Colonic mucosa (tissue), 4 donors: Measurements from ENCODE around the gene ECSCR. TPM values are rescaled to one million over a fixed set of nuclear protein-coding genes. Genes with fewer than 3 reads are reported as not detected.
"Not testable (repeated sequence)": the region's sequence is repeated elsewhere in the genome, so short reads cannot be mapped to it uniquely, and the experiment has no call there.

ENCODE experiments used
- DNase-seq: peaks from one replicate; pipeline ENCODE4 v3.0.0-alpha.2; 2020
- H3K27ac ChIP-seq: fragments of 200-600 bp; one replicate; pipeline ENCODE4 v1.8.0; 2021
- H3K27me3 ChIP-seq: fragments of 200-600 bp; one replicate; pipeline ENCODE4 v1.8.0; 2021
- H3K36me3 ChIP-seq: fragments of 200-600 bp; one replicate; pipeline ENCODE4 v1.8.0; 2021
- H3K4me1 ChIP-seq: fragments of 200-600 bp; one replicate; pipeline ENCODE4 v1.8.0; 2021; ENCODE audit warnings: mild to moderate bottlenecking
- H3K4me3 ChIP-seq: fragments of 200-600 bp; one replicate; pipeline ENCODE4 v1.8.0; 2021
- H3K9ac ChIP-seq, 2 donors: one replicate each; pipeline ENCODE4 v1.7.0; 2013; ENCODE audit warnings: control low read depth in 2 of 2, low read depth in 2 of 2, low read length in 2 of 2
- H3K9me3 ChIP-seq: fragments of 200-600 bp; one replicate; pipeline ENCODE4 v1.8.0; 2021
- CTCF ChIP-seq: fragments of 200-600 bp; IDR thresholded peaks from one replicate; pipeline ENCODE4 v1.8.0; 2022; ENCODE audit warnings: antibody characterized with exemption, mild to moderate bottlenecking
- intact Hi-C: fragments of 100-400 bp; cut with DNase I; formaldehyde crosslinking; loops from one replicate; pipeline ENCODE4 v1.14.1; 2022
- total RNA-seq, 2 donors: library from RNA; stranded (reverse); fragmentation: NEBNext Ultra II Directional in 1 of 2; extraction: Animal tissue kit (Norgen Biotek cat#: 25700) in 1 of 2; gene quantifications; one replicate each; pipeline ENCODE4 v1.2.1, GENCODE V29; 2021
- donor health status: healthy.
- donor health status: DM: no; HTN: no; CAD: no.
- donor health status: DM: no; HTN: no; CAD: no.

Gene ECSCR
- total RNA-seq, 2 donors from 2014 or later = 2.2 to 7.4 TPM

- no peak overlapping the region for H3K27ac ChIP-seq
Observed at GRCh38 chr5:139410993-139411828, 51.3 kb downstream of the ECSCR start.

GRCh38 chr5:139410121-139410992, 52.2 kb downstream of the ECSCR start:
- H3K36me3 ChIP-seq = no peaks in the 10 kb centered on the region
- no peak overlapping the region for H3K9ac ChIP-seq
- no peak overlapping the region for H3K4me3 ChIP-seq
- DNase-seq = no peak
- intact Hi-C loops = no loop called here
- H3K27me3 ChIP-seq = no peaks in the 10 kb centered on the region
- no peaks in the 10 kb centered on the region for H3K9me3 ChIP-seq
- H3K4me1 ChIP-seq = no peaks in the 10 kb centered on the region
- TF ChIP-seq CTCF = no peak
- no peak overlapping the region for H3K27ac ChIP-seq

More at GRCh38 chr5:139410993-139411828, 51.3 kb downstream of the ECSCR start:
- Histone ChIP-seq H3K4me3 (no peak overlapping the region), H3K27me3 (no peaks in the 10 kb centered on the region), H3K4me1 (no peaks in the 10 kb centered on the region), H3K36me3 (no peaks in the 10 kb centered on the region), H3K9ac (no peak overlapping the region), H3K9me3 (no peaks in the 10 kb centered on the region)
- intact Hi-C loops = no loop called here
- no peak for DNase-seq
- no peak for TF ChIP-seq CTCF

GRCh38 chr5:139409116-139409515, 53.4 kb downstream of the ECSCR start:
- H3K27ac ChIP-seq, H3K4me1 ChIP-seq, H3K9me3 ChIP-seq, H3K36me3 ChIP-seq, H3K9ac ChIP-seq, H3K27me3 ChIP-seq, intact Hi-C loops, H3K4me3 ChIP-seq, DNase-seq: not testable (repeated sequence)

GRCh38 chr5:139408191-139408590, 54.4 kb downstream of the ECSCR start:
- Histone ChIP-seq H3K27ac (no peak overlapping the region), H3K36me3 (no peaks in the 10 kb centered on the region), H3K27me3 (no peaks in the 10 kb centered on the region), H3K9me3 (no peaks in the 10 kb centered on the region), H3K9ac (no peak overlapping the region), H3K4me1 (no peaks in the 10 kb centered on the region), H3K4me3 (no peak overlapping the region)
- no peak for DNase-seq
- intact Hi-C loops = no loop called here
- no peak for TF ChIP-seq CTCF

GRCh38 chr5:139407517-139407916, 55.0 kb downstream of the ECSCR start:
- intact Hi-C loops = no loop called here

More at GRCh38 chr5:139407517-139407916, 55.0 kb downstream of the ECSCR start:
- Histone ChIP-seq H3K27me3 (no peaks in the 10 kb centered on the region), H3K27ac (no peak overlapping the region), H3K9ac (no peak overlapping the region), H3K4me1 (no peaks in the 10 kb centered on the region), H3K9me3 (no peaks in the 10 kb centered on the region), H3K4me3 (no peak overlapping the region), H3K36me3 (no peaks in the 10 kb centered on the region)
- DNase-seq = no peak
- no peak for TF ChIP-seq CTCF
